ENCODE data around the gene RTEL1. TPM values are rescaled to one million over a fixed set of nuclear protein-coding genes. Genes with fewer than 3 reads are reported as not detected.
A peak's percentile ranks its signal among the peaks of the same experiment; 100 is the strongest.

Gene RTEL1
- total and polyA plus RNA-seq, 9 of the 15 experiments (the other 6 are each of a cell fraction or from before 2014, with no cell fraction given) = 0.36 to 61.0 (median 17.9) TPM

- peak; percentile 94 for TF ChIP-seq NR2C2 (CRISPR knock-in tag; IDR thresholded peaks at IDR 0.05)
- peak; percentile 95 for TF ChIP-seq NR2C2 (tag; IDR thresholded peaks at IDR 0.05)
- no peak for TF ChIP-seq ZNF165 (CRISPR knock-in tag; IDR thresholded peaks at IDR 0.05; ENCODE audit: borderline replicate concordance)
- TF ChIP-seq HDAC2 (IDR thresholded peaks at IDR 0.05) = no peak
- TF ChIP-seq E2F3 (CRISPR knock-in tag; IDR thresholded peaks at IDR 0.05) = no peak
- 0 out of 2 replicates have a peak, but pooled peaks have one; percentile 16 for TF ChIP-seq THRB (CRISPR knock-in tag; conservative IDR thresholded peaks at IDR 0.05)
- peak; percentile 72 for TF ChIP-seq PCBP1 (IDR thresholded peaks at IDR 0.05; ENCODE audit: low read depth, low read length, poor library complexity, severe bottlenecking)
- peak; percentile 61 for TF ChIP-seq FIP1L1 (IDR thresholded peaks at IDR 0.05; ENCODE audit: low read depth, low read length, poor library complexity, severe bottlenecking)
- TF ChIP-seq SRSF7 (optimal IDR thresholded peaks at IDR 0.05; ENCODE audit: low read depth, low read length) = no peak
- no peak for TF ChIP-seq PREB (CRISPR knock-in tag; IDR thresholded peaks at IDR 0.05)
- no peak for TF ChIP-seq SP2 (IDR thresholded peaks at IDR 0.05; ENCODE audit: extremely low read depth, low read depth, low read length, poor library complexity, severe bottlenecking)
- no peak for TF ChIP-seq ZNF639 (CRISPR knock-in tag; conservative IDR thresholded peaks at IDR 0.05 in 1 of 2, IDR thresholded peaks at IDR 0.05 in 1 of 2)
- no peak for TF ChIP-seq ATF1 (CRISPR knock-in tag; IDR thresholded peaks at IDR 0.05)
- TF ChIP-seq ATF1 (tag; IDR thresholded peaks at IDR 0.05) = no peak
- 0 out of 2 replicates have a peak, but pooled peaks have one; percentile 3 for TF ChIP-seq ARID1B (IDR thresholded peaks at IDR 0.05)
- TF ChIP-seq ZNF518B (CRISPR knock-in tag; IDR thresholded peaks at IDR 0.05) = no peak
- TF ChIP-seq ZBTB12 (CRISPR knock-in tag; IDR thresholded peaks at IDR 0.05) = no peak
These were observed 41.5 kb downstream of the RTEL1 start (continued) for GRCh38 chr20:63699466-63700198.
